ENCODE measurements around the gene NUDT19. TPM values are rescaled to one million over a fixed set of nuclear protein-coding genes. Genes with fewer than 3 reads are reported as not detected.
A peak's percentile ranks its signal among the peaks of the same experiment; 100 is the strongest.

Gene NUDT19
- total RNA-seq: 6.2 TPM

- peak within 1 kb of the TSS; percentile 82 to 95 for H3K4me3 ChIP-seq
- H3K9me3 ChIP-seq: no peaks in the 10 kb centered on the region
- H3K36me3 ChIP-seq: no peaks in the 10 kb centered on the region
- no peaks in the 10 kb centered on the region for H3K27me3 ChIP-seq
- peak within 1 kb of the TSS; percentile 61 to 86 for H3K27ac ChIP-seq
- intact Hi-C loops (cut with DNase I): loop anchor here (1.0 to 5.0 kb wide), 3 partner anchors 16 to 486 kb away; partner anchors contain the start of genes ANKRD27, PDCD5 and RGS9BP
- TF ChIP-seq, protein P1, sequence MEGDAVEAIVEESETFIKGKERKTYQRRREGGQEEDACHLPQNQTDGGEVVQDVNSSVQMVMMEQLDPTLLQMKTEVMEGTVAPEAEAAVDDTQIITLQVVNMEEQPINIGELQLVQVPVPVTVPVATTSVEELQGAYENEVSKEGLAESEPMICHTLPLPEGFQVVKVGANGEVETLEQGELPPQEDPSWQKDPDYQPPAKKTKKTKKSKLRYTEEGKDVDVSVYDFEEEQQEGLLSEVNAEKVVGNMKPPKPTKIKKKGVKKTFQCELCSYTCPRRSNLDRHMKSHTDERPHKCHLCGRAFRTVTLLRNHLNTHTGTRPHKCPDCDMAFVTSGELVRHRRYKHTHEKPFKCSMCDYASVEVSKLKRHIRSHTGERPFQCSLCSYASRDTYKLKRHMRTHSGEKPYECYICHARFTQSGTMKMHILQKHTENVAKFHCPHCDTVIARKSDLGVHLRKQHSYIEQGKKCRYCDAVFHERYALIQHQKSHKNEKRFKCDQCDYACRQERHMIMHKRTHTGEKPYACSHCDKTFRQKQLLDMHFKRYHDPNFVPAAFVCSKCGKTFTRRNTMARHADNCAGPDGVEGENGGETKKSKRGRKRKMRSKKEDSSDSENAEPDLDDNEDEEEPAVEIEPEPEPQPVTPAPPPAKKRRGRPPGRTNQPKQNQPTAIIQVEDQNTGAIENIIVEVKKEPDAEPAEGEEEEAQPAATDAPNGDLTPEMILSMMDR (IDR thresholded peaks at IDR 0.05): no peak
- peak; percentile 51 to 91 for DNase-seq (ENCODE audit: low spot score in 2 of 2)
- peaks cover 10 to 15% of the 10 kb centered on the region in 2 donors for H3K4me1 ChIP-seq
Observed at GRCh38 chr19:32691291-32691951, at the start of gene NUDT19. Gene NUDT19, plus strand, starts transcription at chr19:32691821. Its CDS starts 140 bp downstream, at chr19:32691961.

DNA sequence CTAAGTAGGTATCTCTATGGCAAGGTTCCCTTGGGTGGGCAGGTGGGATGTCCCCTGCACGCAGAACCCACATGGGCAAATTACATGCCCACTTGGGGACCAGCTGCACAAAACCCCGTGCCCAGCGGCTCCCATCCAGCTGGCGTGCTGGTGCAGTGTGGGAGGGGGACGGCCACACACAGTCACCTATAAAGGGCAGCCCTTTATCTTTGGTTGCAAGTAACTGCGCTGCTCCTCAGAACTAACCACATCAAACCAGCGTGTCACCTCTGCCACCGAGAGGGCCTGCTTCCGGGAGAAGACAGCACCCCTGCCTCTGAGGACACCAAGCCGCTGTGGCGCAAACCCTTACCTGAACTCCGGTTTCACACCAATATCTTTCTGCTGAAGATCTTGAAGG is 48.9 kb upstream of the NUDT19 start:
- intact Hi-C loops (cut with DNase I): no loop called here
- H3K36me3 ChIP-seq: peaks cover 80 to 85% of the 10 kb centered on the region in 2 donors

DNA sequence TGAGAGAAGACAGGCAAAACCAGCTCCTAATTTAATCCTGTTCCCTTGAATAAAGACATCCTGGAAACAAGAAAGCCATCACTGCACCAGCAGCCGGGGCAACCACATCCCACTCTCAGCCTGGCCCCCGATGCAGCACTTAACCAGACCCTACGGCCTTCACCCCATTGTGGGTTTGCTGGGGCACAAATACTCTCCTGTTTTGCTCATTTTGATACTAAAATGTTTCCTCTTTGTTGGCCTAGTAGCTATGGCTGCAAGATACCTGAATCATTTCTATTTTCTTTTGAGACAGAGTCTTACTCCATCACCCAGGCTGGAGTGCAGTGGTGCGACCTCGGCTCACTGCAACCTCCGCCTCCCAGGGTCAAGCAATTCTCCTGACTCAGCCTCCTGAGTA is 45.1 kb upstream of the NUDT19 start:
- intact Hi-C loops (cut with DNase I): no loop called here
- Histone ChIP-seq H3K36me3 (peaks cover 68 to 69% of the 10 kb centered on the region in 2 donors), H3K4me1 (no peaks in the 10 kb centered on the region), H3K27me3 (no peaks in the 10 kb centered on the region), H3K4me3 (no peak overlapping the region), H3K27ac (no peak overlapping the region), H3K9me3 (no peaks in the 10 kb centered on the region)
- no peak for DNase-seq (ENCODE audit: low spot score in 2 of 2)
- TF ChIP-seq, protein P1 (IDR thresholded peaks at IDR 0.05): no peak

More for the DNA sequence above, 48.9 kb upstream of the NUDT19 start:
- H3K27me3 ChIP-seq: no peaks in the 10 kb centered on the region
- DNase-seq (ENCODE audit: low spot score in 2 of 2): no peak
- H3K27ac ChIP-seq: no peak overlapping the region
- no peaks in the 10 kb centered on the region for H3K9me3 ChIP-seq
- TF ChIP-seq, protein P1 (IDR thresholded peaks at IDR 0.05): no peak
- no peak overlapping the region for H3K4me3 ChIP-seq
- no peaks in the 10 kb centered on the region for H3K4me1 ChIP-seq

GRCh38 chr19:32647361-32647760 is 44.3 kb upstream of the NUDT19 start:
- H3K27me3 ChIP-seq: no peaks in the 10 kb centered on the region
- intact Hi-C loops (cut with DNase I): no loop called here
- peaks cover 60 to 62% of the 10 kb centered on the region in 2 donors for H3K36me3 ChIP-seq
- H3K27ac ChIP-seq: no peak overlapping the region
- DNase-seq (ENCODE audit: low spot score in 2 of 2): no peak
- TF ChIP-seq, protein P1 (IDR thresholded peaks at IDR 0.05): no peak
- H3K9me3 ChIP-seq: no peaks in the 10 kb centered on the region
- H3K4me1 ChIP-seq: no peaks in the 10 kb centered on the region
- no peak overlapping the region for H3K4me3 ChIP-seq

DNA sequence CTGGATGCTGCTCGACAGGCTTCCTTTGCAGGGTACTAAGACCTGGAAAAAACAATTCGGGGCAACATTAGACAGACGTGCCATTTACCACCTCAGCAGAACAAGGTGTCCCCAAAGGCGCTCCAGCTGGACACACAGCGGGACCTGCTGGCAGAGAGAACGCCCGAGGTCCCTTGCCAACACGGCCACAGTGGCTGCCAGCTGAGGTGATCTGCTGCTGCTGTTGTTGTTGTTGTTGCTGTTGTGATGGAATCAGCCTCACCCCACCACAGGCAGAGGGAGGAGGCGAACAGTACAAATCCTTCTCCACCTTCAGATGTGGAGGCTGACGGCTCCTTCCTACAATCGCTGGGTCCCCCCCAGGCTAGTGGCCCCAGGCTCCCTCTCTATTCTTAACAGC is 41.9 kb upstream of the NUDT19 start:
- H3K4me1 ChIP-seq: no peaks in the 10 kb centered on the region
- no peak overlapping the region for H3K4me3 ChIP-seq
- DNase-seq (ENCODE audit: low spot score in 2 of 2): no peak
- peaks cover 45 to 46% of the 10 kb centered on the region in 2 donors for H3K36me3 ChIP-seq
- H3K27ac ChIP-seq: no peak overlapping the region
- TF ChIP-seq, protein P1 (IDR thresholded peaks at IDR 0.05): no peak
- intact Hi-C loops (cut with DNase I): no loop called here
- H3K9me3 ChIP-seq: no peaks in the 10 kb centered on the region
- H3K27me3 ChIP-seq: no peaks in the 10 kb centered on the region
